Keratinocyte (primary cell): ENCODE results near the gene C19orf47.

Experiments
- CTCF ChIP-seq, 3 experiments: IDR thresholded peaks in 1 of 3; conservative IDR thresholded peaks in 1 of 3; optimal IDR thresholded peaks in 1 of 3; 2 replicates in 2 of 3; 3 replicates in 1 of 3; pipeline versions ENCODE3 to v1.5.1; 2011; ENCODE audit warnings: low read length in 3 of 3, mild to moderate bottlenecking in 3 of 3, moderate library complexity in 2 of 3, control low read depth in 1 of 3, inconsistent platforms in 1 of 3; ENCODE audit not compliant: insufficient read depth in 2 of 3; ENCODE audit errors: extremely low read depth in 1 of 3
- EZH2 ChIP-seq: IDR thresholded peaks from one replicate; pipeline ENCODE4 v1.6.1; 2012; ENCODE audit warnings: inconsistent platforms, mild to moderate bottlenecking, low read length, moderate library complexity

- TF ChIP-seq CTCF (optimal IDR thresholded peaks at IDR 0.05 in 1 of 3, IDR thresholded peaks at IDR 0.05 in 1 of 3, conservative IDR thresholded peaks at IDR 0.05 in 1 of 3; ENCODE audit: extremely low read depth in 1 of 3, insufficient read depth in 2 of 3, low read length in 3 of 3), result no peak
- TF ChIP-seq EZH2, result no peak
Measured at GRCh38 chr19:40397568-40397906, 49.3 kb upstream of the C19orf47 start.
